CD4-positive, CD25-positive, alpha-beta regulatory T cell (primary cell): ENCODE measurements around the gene PSPN. TPM values are rescaled to one million over a fixed set of nuclear protein-coding genes. Genes with fewer than 3 reads are reported as not detected.

ENCODE experiments used
- ATAC-seq, 2 donors: fragments of 150-1000 bp; cut with Tn5 transposase; one replicate each; pipeline ENCODE4 v1.10.0; 2021; ENCODE audit warnings: low read depth in 2 of 2, moderate number of reproducible peaks in 2 of 2, moderate library complexity in 1 of 2
- DNase-seq, 3 donors: peaks; one replicate each; pipeline versions ENCODE4 v3.0.0 to v3.0.0-alpha.2; 2012 to 2022; ENCODE audit warnings: mixed read lengths in 1 of 3
- H3K27ac ChIP-seq: one replicate; pipeline ENCODE4 v1.7.0; 2013; ENCODE audit warnings: mild to moderate bottlenecking, low read length; ENCODE audit not compliant: insufficient read depth, poor library complexity, severe bottlenecking
- H3K27me3 ChIP-seq: one replicate; pipeline ENCODE4 v1.7.0; 2013; ENCODE audit warnings: low read length; ENCODE audit not compliant: control insufficient read depth, insufficient read depth
- H3K36me3 ChIP-seq: one replicate; pipeline ENCODE4 v1.7.0; 2013; ENCODE audit warnings: mild to moderate bottlenecking, low read length, moderate library complexity; ENCODE audit not compliant: control insufficient read depth, insufficient read depth
- H3K4me1 ChIP-seq: 2 replicates; pipeline ENCODE4 v1.7.0; 2013; ENCODE audit warnings: mild to moderate bottlenecking, low read length; ENCODE audit not compliant: insufficient read depth, control insufficient read depth, poor library complexity, severe bottlenecking
- H3K4me3 ChIP-seq: one replicate; pipeline ENCODE4 v1.7.0; 2013; ENCODE audit warnings: low read depth, mild to moderate bottlenecking, low read length, moderate library complexity
- H3K9me3 ChIP-seq, 2 experiments: 1 replicate in 1 of 2; 2 replicates in 1 of 2; pipeline ENCODE4 v1.7.0; 2013; ENCODE audit warnings: low read length in 2 of 2, mild to moderate bottlenecking in 1 of 2, moderate library complexity in 1 of 2; ENCODE audit not compliant: control insufficient read depth in 2 of 2
- H3K27ac Mint-ChIP-seq, 3 donors: one replicate each; pipeline ENCODE4 v1.8.0; 2020 to 2022; ENCODE audit warnings: mild to moderate bottlenecking in 3 of 3, mixed read lengths in 3 of 3, moderate library complexity in 2 of 3
- H3K27me3 Mint-ChIP-seq: one replicate; pipeline ENCODE4 v1.8.0; 2022; ENCODE audit warnings: mild to moderate bottlenecking, mixed read lengths
- H3K36me3 Mint-ChIP-seq: one replicate; pipeline ENCODE4 v1.8.0; 2020; ENCODE audit warnings: mixed read lengths
- H3K4me1 Mint-ChIP-seq, 4 donors: one replicate each; pipeline ENCODE4 v1.8.0; 2020 to 2022; ENCODE audit warnings: mixed read lengths in 4 of 4, mild to moderate bottlenecking in 1 of 4
- H3K4me3 Mint-ChIP-seq, 4 donors: one replicate each; pipeline ENCODE4 v1.8.0; 2020 to 2022; ENCODE audit warnings: mild to moderate bottlenecking in 4 of 4, mixed read lengths in 4 of 4, moderate library complexity in 3 of 4
- H3K9me3 Mint-ChIP-seq, 7 donors: one replicate each; pipeline ENCODE4 v1.8.0; 2020 to 2022; ENCODE audit warnings: mixed read lengths in 7 of 7, mild to moderate bottlenecking in 3 of 7, moderate library complexity in 2 of 7
- polyA plus RNA-seq, 4 donors: library from polyadenylated mRNA; unstranded; fragments of 300-500 nt; fragmentation: Illumina TruSeq; gene quantifications; one replicate each; pipeline ENCODE4 v1.2.3, GENCODE V29; 2021
- total RNA-seq: library from RNA; stranded (reverse); gene quantifications from one replicate; pipeline ENCODE4 v1.2.3, GENCODE V29; 2022

The PSPN gene
- total and polyA plus RNA-seq, 5 donors from 2014 or later, result 0.41 to 1.0 (median 0.72) TPM

- Mint-ChIP-seq H3K27ac (no peak overlapping the region), H3K27me3 (no peaks in the 10 kb centered on the region), H3K4me3 (no peak overlapping the region), H3K9me3 (peaks cover 0 to 1% (median 0%) of the 10 kb centered on the region in 7 donors), H3K4me1 (peaks cover 0 to 5% (median 0%) of the 10 kb centered on the region in 4 donors), H3K36me3 (peaks cover 7% of the 10 kb centered on the region)
- ATAC-seq, result no peak
- Histone ChIP-seq H3K27me3 (no peaks in the 10 kb centered on the region), H3K9me3 (no peaks in the 10 kb centered on the region), H3K4me3 (no peak overlapping the region), H3K27ac (no peak overlapping the region), H3K36me3 (no peaks in the 10 kb centered on the region), H3K4me1 (no peaks in the 10 kb centered on the region)
- no peak for DNase-seq
Observed at GRCh38 chr19:6326815-6327214, 48.9 kb downstream of the PSPN start.

- no peak overlapping the region for H3K27ac Mint-ChIP-seq
- H3K36me3 Mint-ChIP-seq, result peaks cover 7% of the 10 kb centered on the region
- H3K27me3 Mint-ChIP-seq, result peaks cover 4% of the 10 kb centered on the region
- no peak for ATAC-seq
- Histone ChIP-seq H3K4me1 (no peaks in the 10 kb centered on the region), H3K4me3 (no peak overlapping the region), H3K36me3 (no peaks in the 10 kb centered on the region), H3K9me3 (no peaks in the 10 kb centered on the region), H3K27me3 (no peaks in the 10 kb centered on the region), H3K27ac (no peak overlapping the region)
- no peak for DNase-seq
- no peak overlapping the region for H3K4me3 Mint-ChIP-seq
- peaks cover 0 to 5% (median 0%) of the 10 kb centered on the region in 4 donors for H3K4me1 Mint-ChIP-seq
- peaks cover 0 to 1% (median 0%) of the 10 kb centered on the region in 7 donors for H3K9me3 Mint-ChIP-seq
Observed at GRCh38 chr19:6325614-6326013, 50.1 kb downstream of the PSPN start.

Other genes starting within 250 kb of the PSPN start
- not detected for gene ACSBG2, start 240.3 kb downstream of the PSPN start, total RNA-seq
- gene ACSBG2, start 240.3 kb downstream of the PSPN start, polyA plus RNA-seq, result not detected
- gene MLLT1, start 96.0 kb downstream of the PSPN start, total RNA-seq, result 35.6 TPM
- gene MLLT1, start 96.0 kb downstream of the PSPN start, polyA plus RNA-seq, result under 1 TPM; 0.45 to 0.79 (median 0.58) TPM
- 0.54 TPM for gene ACER1, start 42.3 kb downstream of the PSPN start, total RNA-seq
- gene ACER1, start 42.3 kb downstream of the PSPN start, polyA plus RNA-seq, result 1 to 10 TPM in 2 of 4 donors, under 1 TPM in 2; 0.57 to 3.4 (median 1.3) TPM
- 75.1 TPM for gene CLPP, start 14.4 kb downstream of the PSPN start, total RNA-seq
- 100 to 1,000 TPM; 144 to 209 (median 189) TPM for gene CLPP, start 14.4 kb downstream of the PSPN start, polyA plus RNA-seq
- 47.4 TPM for gene ALKBH7, start 3.1 kb downstream of the PSPN start, total RNA-seq
- gene ALKBH7, start 3.1 kb downstream of the PSPN start, polyA plus RNA-seq, result 100 to 1,000 TPM in 1 of 4 donors, 10 to 100 TPM in 3; 89.1 to 102 (median 94.4) TPM
- gene GTF2F1, start 17.2 kb upstream of the PSPN start, total RNA-seq, result 53.4 TPM
- 10 to 100 TPM; 16.0 to 19.7 (median 17.5) TPM for gene GTF2F1, start 17.2 kb upstream of the PSPN start, polyA plus RNA-seq
- 156 TPM for gene KHSRP, start 48.9 kb upstream of the PSPN start, total RNA-seq
- 10 to 100 TPM in 3 of 4 donors, 1 to 10 TPM in 1; 9.1 to 20.3 (median 11.4) TPM for gene KHSRP, start 48.9 kb upstream of the PSPN start, polyA plus RNA-seq
- gene SLC25A41, start 57.8 kb upstream of the PSPN start, total RNA-seq, result 0.42 TPM
- gene SLC25A41, start 57.8 kb upstream of the PSPN start, polyA plus RNA-seq, result under 1 TPM in 1 of 4 donors, not detected in 3; 0.24 TPM
- 10.9 TPM for gene SLC25A23, start 83.9 kb upstream of the PSPN start, total RNA-seq
- 10 to 100 TPM in 2 of 4 donors, 1 to 10 TPM in 2; 6.6 to 14.7 (median 11.1) TPM for gene SLC25A23, start 83.9 kb upstream of the PSPN start, polyA plus RNA-seq
- gene CRB3, start 88.3 kb upstream of the PSPN start, total RNA-seq, result 1.6 TPM
- gene CRB3, start 88.3 kb upstream of the PSPN start, polyA plus RNA-seq, result 1 to 10 TPM; 2.6 to 5.8 (median 3.7) TPM
- gene DENND1C, start 105.9 kb upstream of the PSPN start, total RNA-seq, result 125 TPM
- gene DENND1C, start 105.9 kb upstream of the PSPN start, polyA plus RNA-seq, result 10 to 100 TPM; 36.9 to 42.4 (median 41.4) TPM
- gene TUBB4A, start 126.4 kb upstream of the PSPN start, total RNA-seq, result 1.3 TPM
- 1 to 10 TPM in 1 of 4 donors, under 1 TPM in 1, not detected in 2; 0.36 to 1.0 TPM for gene TUBB4A, start 126.4 kb upstream of the PSPN start, polyA plus RNA-seq
- gene TNFSF9, start 155.1 kb upstream of the PSPN start, total RNA-seq, result 4.5 TPM
- 1 to 10 TPM in 1 of 4 donors, under 1 TPM in 3; 0.38 to 2.6 (median 0.50) TPM for gene TNFSF9, start 155.1 kb upstream of the PSPN start, polyA plus RNA-seq
- 24.3 TPM for gene CD70, start 215.2 kb upstream of the PSPN start, total RNA-seq
- 10 to 100 TPM; 10.0 to 27.2 (median 17.7) TPM for gene CD70, start 215.2 kb upstream of the PSPN start, polyA plus RNA-seq